Cardiac fibroblast (primary cell): ENCODE data around the gene MTMR3.
A peak's percentile ranks its signal among the peaks of the same experiment; 100 is the strongest.

Experiments used
- DNase-seq, 2 donors: peaks; one replicate each; pipeline versions ENCODE4 v3.0.0 to v3.0.0-alpha.2; 2010; ENCODE audit warnings: low read depth in 2 of 2
- H3K4me3 ChIP-seq, 2 donors: replicated peaks in 1 of 2; 1 replicate in 1 of 2; 2 replicates in 1 of 2; pipeline ENCODE4 v1.5.1; 2011; ENCODE audit warnings: low read depth in 2 of 2, low read length in 2 of 2, mild to moderate bottlenecking in 2 of 2, moderate library complexity in 1 of 2
- CTCF ChIP-seq: IDR thresholded peaks from one replicate; pipeline ENCODE4 v1.5.1; 2011; ENCODE audit warnings: low read depth, mild to moderate bottlenecking, low read length, inconsistent platforms

MTMR3 gene

GRCh38 chr22:29945435-29945834 lies 62.5 kb downstream of the MTMR3 start:
- DNase-seq = no peak
- no peak overlapping the region for H3K4me3 ChIP-seq
- no peak for TF ChIP-seq CTCF

GRCh38 chr22:29946220-29946619 lies 63.2 kb downstream of the MTMR3 start:
- no peak overlapping the region for H3K4me3 ChIP-seq
- no peak for DNase-seq
- no peak for TF ChIP-seq CTCF

GRCh38 chr22:29947410-29948384 lies 64.7 kb downstream of the MTMR3 start:
- no peak overlapping the region for H3K4me3 ChIP-seq
- no peak for TF ChIP-seq CTCF
- peak; percentile 53 to 55 for DNase-seq

GRCh38 chr22:29948385-29948769 lies 65.4 kb downstream of the MTMR3 start:
- TF ChIP-seq CTCF = no peak
- no peak for DNase-seq
- no peak overlapping the region for H3K4me3 ChIP-seq

- no peak overlapping the region for H3K4me3 ChIP-seq
- DNase-seq = no peak
- TF ChIP-seq CTCF = no peak
These were observed 66.9 kb downstream of the MTMR3 start for GRCh38 chr22:29949872-29950271.

- H3K4me3 ChIP-seq = no peak overlapping the region
- TF ChIP-seq CTCF = no peak
- no peak for DNase-seq
These were observed 68.9 kb downstream of the MTMR3 start for GRCh38 chr22:29951791-29952413.
